Vagina (tissue), 2 donors: ENCODE measurements around the gene CERKL.

ENCODE experiments used
- CTCF ChIP-seq, 3 experiments: fragments of 450-650 bp in 2 of 3; fragments of 200-600 bp in 1 of 3; sonication (generic) in 1 of 3; IDR thresholded peaks; one replicate each; pipeline ENCODE4 v1.5.1; 2017 to 2019; ENCODE audit warnings: antibody characterized with exemption in 3 of 3, mild to moderate bottlenecking in 2 of 3, moderate library complexity in 2 of 3
- POLR2A ChIP-seq, 2 donors: fragments of 450-650 bp; IDR thresholded peaks; one replicate each; pipeline ENCODE4 v1.6.1; 2017; ENCODE audit warnings: antibody characterized with exemption in 2 of 2, mild to moderate bottlenecking in 2 of 2, moderate library complexity in 2 of 2
- POLR2AphosphoS5 ChIP-seq, 2 donors: sonication (generic); formaldehyde crosslinking; IDR thresholded peaks; one replicate each; pipeline ENCODE4 v1.9.0; 2017; ENCODE audit warnings: antibody characterized with exemption in 2 of 2, mild to moderate bottlenecking in 2 of 2, low read depth in 1 of 2; ENCODE audit not compliant: insufficient read depth in 1 of 2

- no peak for TF ChIP-seq CTCF (IDR thresholded peaks at IDR 0.05)
- no peak for TF ChIP-seq POLR2AphosphoS5 (IDR thresholded peaks at IDR 0.05; ENCODE audit: insufficient read depth in 1 of 2, low read depth in 1 of 2)
- TF ChIP-seq POLR2A (IDR thresholded peaks at IDR 0.05) = no peak
Observed at GRCh38 chr2:181614874-181615638, 41.8 kb downstream of the CERKL start.
